ENCODE data around the gene NAA80. TPM values are rescaled to one million over a fixed set of nuclear protein-coding genes. Genes with fewer than 3 reads are reported as not detected.

Gene NAA80
- total and polyA plus RNA-seq, 7 experiments from 2014 or later, result 13.7 to 44.9 (median 30.7) TPM

GRCh38 chr3:50295553-50296431 is 3.4 kb downstream of the NAA80 start:
- POLR2A ChIA-PET, result interaction anchor here (0.9 to 1.3 kb wide), 2 partner anchors 32 to 55 kb away, joined by 3 to 4 read pairs; partner anchors contain the start of genes CYB561D2, NPRL2 and TUSC2
- CTCF ChIA-PET, result interaction anchor here (1.0 kb wide), 1 partner anchor 67 kb away, joined by 3 read pairs; no protein-coding TSS in a partner anchor
- Mint-ChIP-seq H3K9me3 (no peaks in the 10 kb centered on the region), H3K36me3 (peaks cover 0 to 1% (median 0%) of the 10 kb centered on the region in 5 donors), H3K4me3 (peak overlapping the region in 1 of 10 donors; percentile 56), H3K27me3 (no peaks in the 10 kb centered on the region), H3K27ac (peak overlapping the region in 4 of 9 donors; percentile 28 to 95 (median 47)), H3K4me1 (peaks cover 28 to 48% (median 38%) of the 10 kb centered on the region in 7 donors)
- Histone ChIP-seq H3K36me3 (ENCODE audit: control insufficient read depth in 2 of 3, insufficient read depth in 3 of 3, low read length in 3 of 3) (peaks cover 0 to 14% (median 0%) of the 10 kb centered on the region in 3 experiments), H3K27ac (ENCODE audit: low read depth, low read length) (no peak overlapping the region), H3K9me3 (ENCODE audit: control insufficient read depth in 2 of 3, low read length in 3 of 3) (no peaks in the 10 kb centered on the region), H3K4me3 (ENCODE audit: low read length) (no peak overlapping the region), H3K27me3 (ENCODE audit: control insufficient read depth in 2 of 2, insufficient read depth in 2 of 2, low read length in 2 of 2) (no peaks in the 10 kb centered on the region), H3K4me1 (ENCODE audit: control insufficient read depth in 2 of 2, insufficient read depth in 2 of 2, low read length in 2 of 2) (peaks cover 32 to 34% of the 10 kb centered on the region in 2 donors)
- no peak for DNase-seq
- intact Hi-C loops (cut with micrococcal nuclease), result loop anchor here (5.0 to 10.0 kb wide), 9 partner anchors 211 to 1821 kb away; partner anchors contain the start of genes APEH (in 1 of the 2), CISH (in 1 of the 2), DUSP7 (in 1 of the 2) and INKA1 (in 1 of the 2)
- no peak for ATAC-seq

DNA sequence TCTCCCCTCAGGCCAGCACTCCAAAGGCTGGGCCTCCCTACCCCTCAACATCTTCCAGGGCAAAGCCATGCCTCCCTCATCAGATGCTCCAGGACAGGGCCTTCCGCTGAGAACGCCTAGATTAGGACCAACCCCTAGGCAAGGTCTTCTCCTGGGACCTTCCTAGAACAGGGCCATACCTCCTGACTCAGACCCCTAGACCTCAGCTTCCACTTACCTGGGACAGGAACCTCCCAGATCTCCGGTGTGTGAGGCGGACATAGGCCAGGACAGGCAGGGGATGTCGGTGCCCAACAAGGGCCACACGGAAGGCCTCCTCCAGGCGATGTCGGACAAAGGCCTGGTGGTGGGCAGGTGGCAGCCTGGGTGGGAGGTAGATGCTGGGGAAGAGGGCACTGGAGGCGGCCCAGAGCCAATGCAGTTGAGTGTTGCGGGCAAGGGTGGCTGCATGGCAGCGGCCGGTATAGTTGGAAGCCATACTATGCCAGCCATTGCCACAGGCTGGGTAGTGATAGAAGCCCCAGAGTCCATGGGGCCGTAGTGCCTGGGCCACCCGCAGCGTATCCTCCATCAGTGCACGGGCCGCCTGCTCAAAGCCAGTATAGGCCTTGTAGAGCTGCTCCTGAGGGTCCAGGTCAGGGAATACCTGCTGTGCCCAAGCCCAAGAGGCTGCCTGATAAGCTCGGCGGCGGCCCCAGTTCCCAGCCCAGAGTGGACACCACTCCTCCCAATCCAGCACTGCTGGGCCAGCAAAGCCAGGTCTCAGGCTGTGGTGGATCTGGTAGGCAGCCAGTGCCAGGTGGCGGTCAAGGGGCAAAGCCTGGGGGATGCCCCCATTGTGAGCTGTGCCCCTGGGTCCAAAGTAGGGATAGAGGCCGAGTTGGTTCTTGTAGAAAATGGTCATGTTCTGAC is 4.5 kb downstream of the NAA80 start:
- H3K27ac ChIP-seq (ENCODE audit: low read depth, low read length), result no peak overlapping the region
- peaks cover 0 to 22% (median 0%) of the 10 kb centered on the region in 3 experiments for H3K36me3 ChIP-seq (ENCODE audit: control insufficient read depth in 2 of 3, insufficient read depth in 3 of 3, low read length in 3 of 3)
- POLR2A ChIA-PET, result interaction anchor here (0.8 to 3.1 kb wide), 3 partner anchors 43 to 56 kb away, joined by 3 to 18 read pairs (median 3); partner anchors contain the start of genes CYB561D2 and NPRL2
- H3K27ac Mint-ChIP-seq, result peak overlapping the region in 3 of 9 donors; percentile 44 to 63 (median 52)
- CTCF ChIA-PET, result no interaction called here
- H3K4me1 Mint-ChIP-seq, result peaks cover 21 to 39% (median 32%) of the 10 kb centered on the region in 7 donors
- peaks cover 0 to 1% (median 0%) of the 10 kb centered on the region in 5 donors for H3K36me3 Mint-ChIP-seq
- no peak overlapping the region for H3K4me3 Mint-ChIP-seq
- DNase-seq, result no peak
- no peaks in the 10 kb centered on the region for H3K9me3 Mint-ChIP-seq
- H3K4me1 ChIP-seq (ENCODE audit: control insufficient read depth in 2 of 2, insufficient read depth in 2 of 2, low read length in 2 of 2), result peaks cover 24 to 27% of the 10 kb centered on the region in 2 donors
- no peak for ATAC-seq
- H3K27me3 ChIP-seq (ENCODE audit: control insufficient read depth in 2 of 2, insufficient read depth in 2 of 2, low read length in 2 of 2), result no peaks in the 10 kb centered on the region
- H3K27me3 Mint-ChIP-seq, result no peaks in the 10 kb centered on the region
- H3K9me3 ChIP-seq (ENCODE audit: control insufficient read depth in 2 of 3, low read length in 3 of 3), result no peaks in the 10 kb centered on the region
- H3K4me3 ChIP-seq (ENCODE audit: low read length), result no peak overlapping the region
- intact Hi-C loops (cut with micrococcal nuclease), result loop anchor here (5.0 to 10.0 kb wide), 9 partner anchors 210 to 1820 kb away; partner anchors contain the start of genes APEH (in 1 of the 2), CISH (in 1 of the 2), DUSP7 (in 1 of the 2) and INKA1 (in 1 of the 2)

GRCh38 chr3:50294089-50294488 is 5.1 kb downstream of the NAA80 start:
- Histone ChIP-seq H3K27ac (ENCODE audit: low read depth, low read length) (no peak overlapping the region), H3K9me3 (ENCODE audit: control insufficient read depth in 2 of 3, low read length in 3 of 3) (no peaks in the 10 kb centered on the region), H3K4me3 (ENCODE audit: low read length) (no peak overlapping the region), H3K4me1 (ENCODE audit: control insufficient read depth in 2 of 2, insufficient read depth in 2 of 2, low read length in 2 of 2) (peaks cover 23 to 25% of the 10 kb centered on the region in 2 donors), H3K36me3 (ENCODE audit: control insufficient read depth in 2 of 3, insufficient read depth in 3 of 3, low read length in 3 of 3) (peaks cover 0 to 29% (median 5%) of the 10 kb centered on the region in 3 experiments), H3K27me3 (ENCODE audit: control insufficient read depth in 2 of 2, insufficient read depth in 2 of 2, low read length in 2 of 2) (no peaks in the 10 kb centered on the region)
- intact Hi-C loops (cut with micrococcal nuclease), result loop anchor here (10.0 kb wide), 5 partner anchors 209 to 1819 kb away; partner anchors contain the start of genes DUSP7 (in 1 of the 2), INKA1 (in 1 of the 2), IP6K2 (in 1 of the 2) and RBM5 (in 1 of the 2)
- H3K27me3 Mint-ChIP-seq, result no peaks in the 10 kb centered on the region
- H3K4me3 Mint-ChIP-seq, result no peak overlapping the region
- no peak for ATAC-seq
- ChIA-PET CTCF (interaction anchor here (0.9 kb wide), 1 partner anchor 12 kb away, joined by 3 read pairs; no protein-coding TSS in a partner anchor), POLR2A (interaction anchor here (0.7 to 3.1 kb wide), 3 partner anchors 12 to 56 kb away, joined by 3 to 18 read pairs (median 4); partner anchors contain the start of genes CYB561D2 and NPRL2)
- H3K36me3 Mint-ChIP-seq, result peaks cover 0 to 1% (median 0%) of the 10 kb centered on the region in 5 donors
- H3K9me3 Mint-ChIP-seq, result no peaks in the 10 kb centered on the region
- peak overlapping the region in 3 of 9 donors; percentile 44 to 63 (median 52) for H3K27ac Mint-ChIP-seq
- DNase-seq, result no peak
- H3K4me1 Mint-ChIP-seq, result peaks cover 20 to 35% (median 31%) of the 10 kb centered on the region in 7 donors

GRCh38 chr3:50293079-50293801 is 6.0 kb downstream of the NAA80 start:
- intact Hi-C loops (cut with micrococcal nuclease), result loop anchor here (2.0 to 10.0 kb wide), 6 partner anchors 208 to 1818 kb away; partner anchors contain the start of genes DUSP7 (in 1 of the 2), INKA1 (in 1 of the 2), IP6K2 (in 1 of the 2) and MANF (in 1 of the 2)
- no peaks in the 10 kb centered on the region for H3K9me3 ChIP-seq (ENCODE audit: control insufficient read depth in 2 of 3, low read length in 3 of 3)
- H3K4me1 ChIP-seq (ENCODE audit: control insufficient read depth in 2 of 2, insufficient read depth in 2 of 2, low read length in 2 of 2), result peaks cover 16 to 21% of the 10 kb centered on the region in 2 donors
- H3K36me3 ChIP-seq (ENCODE audit: control insufficient read depth in 2 of 3, insufficient read depth in 3 of 3, low read length in 3 of 3), result peaks cover 0 to 37% (median 9%) of the 10 kb centered on the region in 3 experiments
- Mint-ChIP-seq H3K4me3 (peak overlapping the region; percentile 5 to 99 (median 84)), H3K27me3 (no peaks in the 10 kb centered on the region), H3K36me3 (peaks cover 0 to 6% (median 1%) of the 10 kb centered on the region in 5 donors), H3K27ac (peak overlapping the region; percentile 85 to 97 (median 93)), H3K4me1 (peaks cover 19 to 30% (median 25%) of the 10 kb centered on the region in 7 donors), H3K9me3 (no peaks in the 10 kb centered on the region)
- ChIA-PET CTCF (interaction anchor here (0.9 to 1.5 kb wide), 2 partner anchors 12 to 47 kb away, joined by 3 to 5 read pairs; no protein-coding TSS in a partner anchor), POLR2A (interaction anchor here (0.5 to 3.1 kb wide), 8 partner anchors 10 to 1001 kb away, joined by 3 to 18 read pairs (median 3); partner anchors contain the start of genes CYB561D2, GNAI2, HYAL1 and NPRL2)
- DNase-seq (no peak), ATAC-seq (no peak)
- peak overlapping the region; percentile 74 for H3K27ac ChIP-seq (ENCODE audit: low read depth, low read length)
- H3K27me3 ChIP-seq (ENCODE audit: control insufficient read depth in 2 of 2, insufficient read depth in 2 of 2, low read length in 2 of 2), result no peaks in the 10 kb centered on the region
- H3K4me3 ChIP-seq (ENCODE audit: low read length), result peak overlapping the region; percentile 57
